Measurements from ENCODE around the gene CYP24A1. TPM values are rescaled to one million over a fixed set of nuclear protein-coding genes. Genes with fewer than 3 reads are reported as not detected.

CYP24A1 gene
- total RNA-seq, 1 donor from 2014 or later: 10.4 TPM

DNA sequence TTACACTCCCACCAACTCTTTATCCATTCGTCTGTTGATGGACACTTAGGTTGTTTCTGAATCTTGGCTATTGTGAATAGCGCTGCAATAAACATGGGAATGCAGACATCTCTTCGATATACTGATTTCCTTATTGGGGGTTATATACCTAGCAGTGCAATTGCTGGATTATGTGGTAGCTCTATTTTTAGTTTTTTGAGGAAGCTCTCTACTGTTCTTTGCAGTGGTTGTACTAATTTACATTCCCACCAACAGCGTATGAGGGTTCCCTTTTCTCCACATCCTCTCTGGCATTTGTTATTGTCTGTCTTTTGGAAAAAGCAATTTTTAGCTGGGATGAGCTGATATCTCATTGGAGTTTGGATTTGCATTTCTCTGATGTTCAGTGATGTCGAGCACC, 29.5 kb upstream of the CYP24A1 start:
- no peak for DNase-seq (ENCODE audit: low spot score)

DNA sequence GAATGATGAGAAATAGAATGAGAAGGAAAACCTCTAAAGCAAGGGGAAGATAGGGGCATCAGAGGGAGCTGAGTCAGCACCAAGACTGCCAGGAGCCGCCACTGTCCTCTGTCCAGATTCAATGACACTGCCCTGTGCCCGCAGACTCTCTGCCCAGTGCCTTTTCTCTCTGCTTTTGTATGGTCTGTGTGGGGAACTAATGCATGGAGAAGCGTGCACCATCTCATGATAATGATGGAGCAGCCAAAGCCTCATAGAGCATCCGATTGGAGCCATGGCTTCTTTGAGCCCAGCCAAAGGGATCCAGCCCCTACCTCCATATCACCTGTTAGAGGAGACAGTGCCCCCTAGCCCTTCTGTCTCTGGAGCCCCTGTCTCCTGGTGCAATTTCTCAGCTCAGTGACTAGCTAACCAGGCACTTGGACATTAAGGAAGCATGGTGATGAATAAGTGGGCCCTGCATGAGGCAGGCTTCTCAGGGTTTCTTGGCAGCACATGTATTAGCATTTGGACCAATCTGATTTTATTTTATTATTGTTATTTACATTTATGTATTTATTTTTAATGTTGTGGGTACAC, 27.6 kb upstream of the CYP24A1 start:
- no peak for DNase-seq (ENCODE audit: low spot score)

DNA sequence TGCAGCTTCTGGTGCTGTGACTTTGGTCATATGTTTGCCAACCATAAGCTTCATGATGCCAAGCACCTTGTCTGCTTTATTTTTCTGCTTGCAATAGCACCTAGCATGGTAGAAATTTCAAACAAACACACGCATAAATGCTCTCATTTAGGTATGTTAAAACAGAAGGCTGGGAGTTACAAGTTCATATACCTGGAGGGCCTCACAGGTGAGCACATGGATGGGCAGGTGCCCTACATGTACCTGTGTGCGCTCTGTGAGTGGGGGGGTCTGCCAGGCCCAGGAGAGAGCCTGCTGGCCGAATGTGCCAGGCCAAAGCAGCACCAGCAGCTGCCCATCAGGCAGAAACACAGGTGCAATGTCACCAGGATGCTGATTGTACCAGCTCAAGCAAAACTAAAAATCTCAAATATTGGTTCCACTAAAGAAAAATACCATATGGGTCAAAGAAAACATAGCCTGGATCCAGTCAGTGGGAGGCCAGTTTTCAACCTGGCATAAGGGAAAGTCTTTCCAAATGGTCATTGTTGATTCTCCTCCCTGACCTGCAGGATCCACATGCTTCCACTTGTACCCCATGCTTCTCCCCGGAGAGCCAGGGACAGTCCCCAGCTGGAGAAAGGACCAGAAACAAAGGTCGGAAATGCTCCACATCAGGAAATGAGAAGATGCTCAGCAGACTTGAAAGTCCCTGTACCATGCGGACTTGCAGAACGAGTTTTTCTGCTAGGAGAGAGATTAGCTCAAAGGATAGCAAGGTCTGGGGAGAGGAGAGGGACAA, 26.9 kb upstream of the CYP24A1 start:
- peak; percentile 62 for DNase-seq (ENCODE audit: low spot score)

DNA sequence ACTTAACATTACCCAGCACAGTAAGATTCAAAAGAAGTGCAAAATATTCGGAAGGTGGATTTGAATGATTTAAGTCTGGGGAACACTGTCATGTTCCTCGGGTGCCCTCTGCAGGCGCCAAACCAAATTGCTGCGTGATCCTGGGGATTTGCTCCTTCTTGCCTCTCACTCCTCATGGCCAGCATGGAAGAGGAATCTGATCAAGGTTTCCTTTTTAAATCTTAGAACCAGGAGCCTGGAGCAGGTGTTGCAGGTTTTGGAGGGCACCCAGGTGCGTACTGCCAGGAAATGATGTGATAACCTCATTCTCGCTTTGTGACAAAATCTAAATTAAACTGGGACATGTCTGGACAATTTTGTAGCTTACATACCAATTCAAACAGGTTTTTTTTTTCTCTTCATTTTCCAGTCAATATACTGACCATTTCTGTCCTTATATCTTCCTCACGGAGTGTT, 26.0 kb upstream of the CYP24A1 start:
- DNase-seq (ENCODE audit: low spot score): peak; percentile 87

DNA sequence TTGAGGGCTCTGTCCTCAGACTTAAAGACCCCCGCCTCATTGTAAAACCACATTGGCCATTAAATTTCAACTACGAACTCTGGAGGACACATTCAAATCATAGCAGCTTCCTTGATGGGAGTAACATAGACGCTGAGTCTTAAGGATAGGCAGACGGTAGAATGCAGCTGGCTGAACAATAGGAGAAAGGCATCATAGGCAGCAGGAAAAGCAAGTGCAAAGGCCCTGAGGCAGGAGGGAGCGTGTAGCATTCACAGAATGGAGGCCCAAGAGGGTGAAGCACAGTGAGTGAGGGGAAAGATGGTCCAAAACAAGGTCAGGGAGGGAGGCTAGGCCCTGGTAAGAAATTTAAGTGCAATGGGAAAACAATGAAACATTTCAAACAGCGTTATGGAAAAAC, 25.5 kb upstream of the CYP24A1 start:
- DNase-seq (ENCODE audit: low spot score): no peak

DNA sequence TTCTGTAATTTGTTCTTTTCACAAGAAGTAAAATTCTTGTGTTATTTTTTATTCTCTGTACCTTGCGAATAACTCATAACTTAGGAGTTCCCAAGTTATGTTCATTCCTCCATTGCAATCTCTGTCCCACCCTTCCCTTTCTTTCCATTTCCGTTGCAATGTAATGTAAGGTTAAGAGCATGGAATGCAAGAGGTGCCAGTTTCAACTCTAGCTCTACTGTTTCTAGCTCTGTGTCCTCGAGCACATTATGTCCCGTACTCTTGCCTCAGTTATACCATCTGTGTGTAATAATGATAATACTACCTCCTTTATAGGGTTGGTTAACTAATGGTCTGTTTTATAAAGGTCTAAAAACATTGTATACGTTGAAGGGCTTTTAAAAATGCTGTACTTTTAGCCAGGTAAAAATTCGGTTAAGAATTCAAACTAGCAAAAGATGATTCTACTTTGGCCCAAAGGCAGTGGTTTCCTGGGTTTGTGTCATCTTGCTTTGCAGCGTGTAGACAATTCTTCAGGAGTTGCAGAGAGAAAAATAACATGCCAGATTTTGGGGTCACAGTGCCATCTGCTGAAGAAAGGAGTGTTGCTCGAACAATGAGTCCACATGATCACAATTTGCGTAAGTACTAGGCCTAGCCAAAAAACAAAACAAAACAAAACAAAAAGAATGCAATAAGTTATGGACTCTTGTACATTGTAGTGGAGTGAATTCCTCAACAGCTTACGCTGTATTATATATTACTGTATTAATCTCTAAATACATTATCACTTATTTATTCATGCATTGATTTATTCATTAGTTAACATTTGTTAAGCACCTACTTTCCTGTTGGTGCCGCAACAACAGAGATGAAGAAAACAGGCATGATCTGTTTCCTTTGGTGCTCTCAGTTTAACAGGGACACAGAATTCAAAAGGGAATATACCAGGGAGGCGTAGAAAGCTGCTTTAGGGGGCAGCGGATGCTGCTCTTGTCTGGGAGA, 24.1 kb upstream of the CYP24A1 start:
- no peak for DNase-seq (ENCODE audit: low spot score)

DNA sequence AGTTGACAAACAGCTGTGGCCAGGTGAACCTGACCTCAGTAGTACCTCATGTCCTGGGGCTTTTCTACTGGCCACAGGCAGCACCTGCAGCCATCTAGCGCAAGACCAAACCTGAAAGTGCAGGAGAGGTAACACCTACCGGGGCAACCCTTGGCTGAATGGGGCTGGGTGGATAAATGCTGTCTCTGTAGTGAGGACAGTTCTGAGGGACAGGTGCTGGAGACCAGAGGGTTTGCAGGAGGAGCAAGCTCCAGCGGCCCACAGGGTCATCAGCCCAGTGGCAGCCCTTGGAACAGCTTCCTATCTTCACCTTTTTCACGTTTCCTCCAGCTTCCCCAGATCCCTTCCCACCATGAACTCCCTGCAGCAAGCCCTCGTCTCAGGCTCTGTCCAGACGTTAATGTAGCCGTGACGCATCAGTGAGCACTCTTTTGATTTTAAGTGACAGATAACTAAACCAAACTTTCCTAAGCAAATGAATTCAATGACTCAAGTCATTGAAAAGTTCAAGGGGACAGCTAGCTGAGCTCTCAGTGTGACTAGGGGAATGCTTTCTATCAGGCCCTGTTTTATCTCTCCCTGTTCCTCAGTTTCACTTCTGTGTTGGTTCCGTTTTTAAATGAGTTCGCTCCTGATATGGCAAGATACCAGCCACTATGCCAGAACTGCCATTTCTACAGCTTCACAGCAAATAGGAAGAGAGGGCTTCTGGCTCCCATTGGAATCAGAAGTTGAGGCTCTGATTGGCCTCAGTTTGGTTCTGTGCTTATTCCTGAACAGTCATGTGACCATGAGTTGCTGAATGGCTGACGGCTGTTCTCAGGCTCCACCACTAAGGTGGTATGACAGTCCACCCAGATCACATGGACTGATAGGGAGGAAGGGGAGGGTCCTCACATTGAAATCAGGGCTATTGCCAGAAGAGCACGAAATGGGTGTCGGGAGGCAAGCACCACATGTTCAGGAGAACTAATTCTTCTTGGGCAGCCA, 22.0 kb upstream of the CYP24A1 start:
- no peak for DNase-seq (ENCODE audit: low spot score)

DNA sequence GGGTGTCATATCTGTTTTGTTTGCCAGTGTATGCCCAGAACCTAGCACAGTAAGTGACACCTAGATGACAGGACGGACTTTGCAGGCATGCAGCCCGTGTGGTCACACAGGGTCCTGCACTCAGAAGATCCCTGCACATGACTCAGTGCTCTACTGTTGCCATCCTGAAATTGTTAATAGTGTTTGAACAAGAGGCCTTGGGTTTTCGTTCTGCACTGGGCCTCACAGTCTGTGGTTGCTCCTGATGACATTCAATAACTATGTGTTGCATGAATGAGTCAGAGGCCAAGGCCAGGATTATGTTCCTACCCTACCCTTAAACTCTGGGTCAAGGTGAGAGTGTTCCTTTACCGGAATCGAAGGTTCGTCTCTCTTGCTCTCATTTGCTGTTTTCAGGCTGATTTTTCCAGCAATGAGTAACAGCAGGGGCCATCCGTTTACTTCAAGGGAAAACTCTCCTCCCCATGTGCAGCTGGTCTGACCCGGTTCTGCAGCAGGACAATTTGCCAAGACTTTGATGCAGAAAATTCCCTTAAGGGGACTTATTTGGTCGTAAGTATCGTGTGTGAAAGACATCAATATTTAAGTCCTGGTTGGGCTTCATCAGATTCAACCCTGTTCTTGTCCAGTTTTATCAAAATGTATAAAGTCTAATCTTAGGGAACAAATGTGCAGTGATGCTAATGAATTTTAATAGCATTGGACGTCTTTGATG, 21.1 kb upstream of the CYP24A1 start:
- DNase-seq (ENCODE audit: low spot score): no peak

DNA sequence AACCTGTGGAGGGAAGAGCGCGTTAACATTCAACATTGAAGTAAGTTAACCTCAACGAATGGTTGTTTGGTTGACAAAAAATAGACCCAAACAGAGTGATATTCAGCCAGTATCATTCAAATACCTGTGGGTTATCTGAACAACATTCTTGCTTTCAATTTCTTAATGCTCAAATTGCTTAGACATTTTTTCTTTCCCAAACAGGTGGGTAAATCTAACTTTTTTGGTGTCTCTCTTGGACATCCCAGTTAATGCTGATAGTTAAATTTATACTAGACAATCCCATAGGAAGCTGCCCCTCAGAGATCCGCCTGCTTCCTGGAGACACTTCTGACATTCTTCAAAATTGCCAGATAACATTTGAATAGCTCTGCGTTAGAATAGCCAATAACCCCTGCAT, 20.0 kb upstream of the CYP24A1 start:
- no peak for DNase-seq (ENCODE audit: low spot score)

DNA sequence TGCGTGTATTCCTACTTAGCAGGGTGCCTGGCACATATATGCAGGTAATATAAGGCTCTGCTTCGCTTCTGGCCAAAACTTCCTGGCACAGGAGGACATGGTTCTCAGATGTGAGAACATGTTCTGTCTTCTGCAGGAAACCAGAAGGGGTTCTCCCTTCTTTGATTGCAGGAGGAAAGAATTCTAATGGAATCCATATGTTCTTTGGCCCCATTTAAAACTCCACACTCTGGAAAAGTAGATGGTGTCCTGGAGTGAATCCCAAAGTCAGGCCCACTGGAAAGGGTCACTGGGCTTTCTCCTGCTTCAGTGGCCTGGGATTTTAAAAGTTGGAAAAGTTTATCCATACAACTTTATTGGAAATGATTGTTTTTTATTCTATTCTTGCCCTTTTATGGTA, 16.4 kb upstream of the CYP24A1 start:
- DNase-seq (ENCODE audit: low spot score): no peak

DNA sequence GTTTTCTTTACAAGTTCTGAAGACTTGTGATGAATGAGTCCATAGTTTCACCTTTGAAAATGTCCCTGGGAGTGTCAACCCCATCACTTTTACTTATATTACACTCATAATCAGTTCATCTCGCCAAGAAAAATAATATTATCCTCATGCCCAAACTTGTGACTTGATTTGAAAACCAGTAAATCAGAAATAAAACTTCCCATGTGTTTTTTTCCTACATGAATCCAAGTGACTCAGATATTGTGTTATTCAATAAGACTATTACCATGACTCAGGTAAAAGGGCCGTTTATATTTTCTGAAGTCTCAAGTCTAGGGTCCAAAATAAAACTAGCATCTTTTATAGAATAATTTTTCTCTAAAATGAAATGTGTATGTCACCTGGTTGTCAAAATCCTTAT, 15.8 kb upstream of the CYP24A1 start:
- no peak for DNase-seq (ENCODE audit: low spot score)

DNA sequence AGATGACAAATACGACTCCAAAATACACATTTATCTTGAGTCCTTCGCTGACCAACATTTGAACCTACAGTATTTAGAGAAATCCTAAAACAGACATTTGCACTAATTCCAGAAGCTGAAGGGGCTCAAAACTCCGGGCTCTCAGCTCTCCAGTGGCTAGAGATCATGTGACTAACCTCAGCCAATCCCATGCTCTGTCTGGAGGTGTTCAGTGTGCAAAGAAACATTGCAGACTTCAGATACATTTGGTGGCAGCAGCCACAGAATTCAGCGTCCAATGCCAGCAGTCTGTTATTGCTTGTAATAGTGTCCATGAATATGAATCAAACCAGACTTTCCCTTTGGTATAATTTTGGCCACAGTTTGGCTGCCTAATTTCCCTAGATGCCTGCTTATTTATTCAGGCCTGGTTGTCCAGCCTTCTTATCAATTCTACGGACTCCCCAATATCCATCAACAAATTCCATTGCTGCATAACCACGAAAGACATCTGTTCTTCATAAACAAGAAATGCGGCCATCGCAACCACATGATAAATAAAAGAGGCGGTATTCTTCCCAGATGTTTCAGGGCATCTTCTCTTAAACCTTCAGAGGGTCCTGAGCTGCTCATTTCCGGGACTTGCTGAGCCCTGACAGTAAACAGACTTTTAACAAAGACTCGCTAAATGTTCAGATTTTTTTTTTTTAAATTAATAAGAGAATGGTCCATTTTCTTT, 14.5 kb upstream of the CYP24A1 start:
- no peak for DNase-seq (ENCODE audit: low spot score)

DNA sequence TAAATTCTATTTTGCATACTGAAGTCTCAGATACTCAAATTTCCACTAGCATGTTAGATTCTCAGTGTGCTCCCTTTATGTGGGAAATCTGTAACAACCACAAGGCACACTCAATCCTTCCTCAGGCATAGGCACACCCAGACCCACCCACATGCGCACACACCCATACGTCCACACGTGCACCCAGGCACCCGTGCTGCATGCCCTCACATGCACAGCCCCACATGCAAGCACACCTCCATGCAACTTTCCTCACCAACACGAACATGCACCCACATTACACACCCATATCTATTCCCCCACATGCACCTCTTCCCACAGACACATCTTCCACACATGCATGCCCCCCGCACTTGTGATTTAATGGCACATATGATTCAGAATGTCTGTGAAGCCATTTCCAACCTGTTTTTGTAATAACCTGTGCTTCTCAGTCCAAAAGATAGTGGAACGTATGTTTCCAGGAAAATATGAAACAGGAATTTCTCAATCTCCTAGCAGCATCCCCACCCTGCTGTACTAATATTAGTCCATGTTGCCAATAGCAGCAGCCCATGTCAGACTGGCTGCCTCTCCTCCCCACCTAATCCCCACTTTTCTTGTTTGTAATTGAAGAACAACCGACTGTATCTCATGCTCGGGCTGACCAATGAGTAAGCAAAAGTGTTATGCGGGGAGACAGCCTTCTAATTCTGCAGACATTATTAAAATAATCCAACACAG, 11.3 kb upstream of the CYP24A1 start:
- no peak for DNase-seq (ENCODE audit: low spot score)

DNA sequence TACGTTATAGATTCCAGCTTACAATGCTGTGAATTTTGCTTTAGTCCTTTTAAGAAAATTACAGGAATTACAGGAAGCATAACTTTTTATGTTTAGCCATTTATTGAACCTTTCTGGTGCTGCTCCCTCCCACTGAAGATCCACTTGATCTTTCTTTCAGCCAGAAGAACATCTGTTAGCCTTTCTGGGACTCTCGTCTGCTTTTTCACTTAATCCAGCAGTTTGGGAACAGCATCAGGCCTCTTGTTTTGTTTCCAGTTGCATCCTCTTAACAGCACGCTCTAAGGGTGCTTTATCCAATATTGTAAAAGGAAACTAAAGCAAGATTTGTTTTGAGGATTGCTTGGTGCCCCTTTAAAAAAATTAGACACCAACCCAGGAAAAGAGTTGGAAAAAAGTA, 10.3 kb upstream of the CYP24A1 start:
- DNase-seq (ENCODE audit: low spot score): no peak

DNA sequence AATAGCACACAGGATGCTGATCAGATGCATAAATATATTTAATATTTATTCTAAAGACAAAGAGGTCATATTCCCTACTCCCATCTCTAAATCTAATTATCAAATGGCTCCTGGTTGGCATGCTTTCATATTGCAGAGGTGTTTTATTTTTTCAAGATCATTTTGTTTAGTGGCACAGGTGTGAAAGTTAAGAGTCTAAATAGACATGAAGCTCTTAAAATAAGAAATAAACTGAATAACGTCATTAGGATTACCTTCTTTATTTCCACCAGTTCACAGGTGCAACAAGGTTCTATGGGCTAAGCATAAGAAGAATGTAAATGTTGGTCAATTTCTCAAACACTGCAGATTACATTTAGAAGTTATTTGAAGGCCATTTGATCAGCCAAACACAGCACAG, 7.1 kb upstream of the CYP24A1 start:
- DNase-seq (ENCODE audit: low spot score): no peak

DNA sequence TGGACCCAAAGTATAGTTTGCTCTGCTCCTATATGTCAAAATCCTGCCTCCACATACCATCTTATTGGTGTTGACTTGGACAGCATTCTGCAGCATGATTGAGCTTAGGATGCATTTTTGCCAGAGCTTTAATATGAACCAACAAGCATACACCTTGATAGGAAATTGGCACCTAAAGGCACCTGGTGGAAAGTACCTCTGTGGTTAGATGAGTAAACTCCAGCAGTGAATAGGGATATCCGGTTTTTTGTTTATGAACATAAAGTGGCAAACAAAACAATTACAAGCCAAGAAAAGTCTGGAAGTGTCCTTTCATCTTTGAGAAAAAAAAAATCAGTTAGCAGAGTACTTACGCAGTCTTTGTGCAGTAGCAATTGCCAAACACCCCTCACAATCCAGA, 6.2 kb upstream of the CYP24A1 start:
- DNase-seq (ENCODE audit: low spot score): no peak

DNA sequence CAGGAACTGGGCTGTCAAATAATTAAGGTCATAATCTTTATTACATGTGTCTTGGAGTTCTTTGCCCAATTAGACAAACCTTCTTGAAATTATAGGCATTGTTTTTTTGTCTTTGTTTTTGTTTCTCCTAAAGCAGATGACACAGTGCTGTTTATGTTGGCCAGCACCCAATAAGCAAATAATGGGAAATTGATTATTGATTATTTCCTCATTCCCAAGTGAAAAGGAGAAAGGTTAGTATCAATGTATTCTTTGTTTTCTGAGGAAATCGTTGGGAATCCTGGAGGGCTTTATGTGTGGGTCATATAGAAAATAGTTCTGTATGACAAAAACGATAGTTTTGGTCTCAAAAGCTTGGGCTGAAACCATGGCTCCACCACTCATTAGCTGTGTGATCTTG, 4.5 kb upstream of the CYP24A1 start:
- DNase-seq (ENCODE audit: low spot score): no peak

DNA sequence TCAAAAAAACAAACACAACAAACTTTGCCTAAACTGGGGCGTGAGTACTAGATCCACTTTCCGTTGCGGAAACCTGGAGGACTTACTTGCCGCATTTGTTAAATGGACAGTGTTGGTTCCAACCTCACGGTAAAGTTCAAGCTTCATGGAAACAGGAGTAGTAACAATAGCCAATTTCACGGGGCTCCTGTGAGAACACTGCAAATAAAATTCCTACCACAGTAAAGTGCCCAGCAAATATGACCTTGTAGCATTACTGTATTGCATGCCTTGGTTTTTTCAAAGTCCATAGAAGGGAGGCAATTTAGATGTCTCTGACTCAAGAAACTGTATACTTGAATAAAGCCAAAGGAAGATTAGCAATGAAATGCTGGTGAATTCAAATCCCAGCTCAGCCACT, 3.6 kb upstream of the CYP24A1 start:
- DNase-seq (ENCODE audit: low spot score): no peak

DNA sequence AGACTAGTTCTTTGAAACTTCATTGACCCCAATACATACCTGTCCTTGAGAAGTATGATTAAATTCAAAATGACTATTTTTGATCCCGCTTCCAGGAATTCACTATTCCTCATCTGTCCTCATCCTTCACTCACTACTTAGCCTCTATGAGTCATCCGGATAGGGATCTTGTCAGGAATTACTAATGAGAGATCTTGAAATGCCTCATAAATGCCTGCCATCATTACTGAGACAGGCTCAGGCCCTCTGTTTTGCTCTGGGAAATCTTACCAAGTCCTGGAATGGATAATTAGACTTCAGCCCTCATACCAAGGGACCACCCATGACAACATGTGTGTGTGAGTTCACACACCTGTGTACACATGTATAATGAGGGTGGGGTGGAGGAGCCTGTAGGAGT, 2.8 kb upstream of the CYP24A1 start:
- DNase-seq (ENCODE audit: low spot score): no peak

All from ureter (tissue), 1 donor.